K562 (cell line): ENCODE measurements around the gene HOXD12. TPM values are rescaled to one million over a fixed set of nuclear protein-coding genes. Genes with fewer than 3 reads are reported as not detected.

Experiments used
- ATAC-seq: fragments of 200-7000 bp; cut with Tn5 transposase; 3 replicates; pipeline ENCODE4 v1.9.1; 2020; ENCODE audit warnings: moderate library complexity
- BruUV-seq: library from RNA; stranded (reverse); fragments of 400-500 nt; replicated peaks from 2 replicates; lab custom pipeline; 2021; lab: Mats Ljungman, UMichigan
- CTCF ChIA-PET: fragments of 300-600 bp; formaldehyde crosslinking; extraction: SDS; loops from one replicate; lab custom pipeline; 2021; ENCODE audit warnings: low intra/inter-chr PET ratio; lab: Yijun Ruan, JAX
- POLR2A ChIA-PET: fragments of 300-600, 350-650 bp; sonication (Branson Sonifier 250); formaldehyde crosslinking; extraction: SDS; loops from one replicate; lab custom pipeline; 2021; ENCODE audit warnings: antibody characterized with exemption, inconsistent platforms; lab: Yijun Ruan, JAX
- DNase-seq, 4 experiments: peaks; one replicate each; pipeline versions ENCODE4 v3.0.0 to v3.0.0-alpha.2; 2011 to 2018; ENCODE audit warnings: low spot score in 3 of 4, mixed read lengths in 3 of 4; ENCODE audit errors: extremely low read depth in 1 of 4
- FAIRE-seq: peaks from 2 replicates; lab custom pipeline; 2011; peaks lifted over from hg19 to GRCh38; lab: Jason Lieb, UNC
- H2AFZ ChIP-seq: 2 replicates; pipeline ENCODE4 v1.6.0; 2011; ENCODE audit warnings: low read depth, low read length, control low read depth, inconsistent platforms
- H3K27ac ChIP-seq: fragments of 200-600 bp; 3 replicates; pipeline ENCODE4 v1.8.0; 2011; ENCODE audit warnings: low read depth, mild to moderate bottlenecking, control low read depth, inconsistent platforms, low read length, moderate library complexity, mixed read lengths; ENCODE audit errors: extremely low read depth
- H3K27me3 ChIP-seq, 2 experiments: fragments of 300-600 bp in 1 of 2; 2 replicates in 1 of 2; 3 replicates in 1 of 2; pipeline versions ENCODE4 v1.6.0 to v1.8.0; 2011; ENCODE audit warnings: inconsistent platforms in 2 of 2, low read length in 2 of 2, mild to moderate bottlenecking in 1 of 2, mixed read lengths in 1 of 2, moderate library complexity in 1 of 2; ENCODE audit not compliant: control insufficient read depth in 2 of 2, insufficient read depth in 2 of 2
- H3K36me3 ChIP-seq: fragments of 300-600 bp; 3 replicates; pipeline ENCODE4 v1.8.0; 2011; ENCODE audit warnings: mild to moderate bottlenecking, low read length, inconsistent platforms; ENCODE audit not compliant: control insufficient read depth, insufficient read depth
- H3K4me1 ChIP-seq, 2 experiments: fragments of 200-600 bp in 1 of 2; replicated peaks in 1 of 2; 2 replicates in 1 of 2; 3 replicates in 1 of 2; pipeline versions ENCODE4 v1.5.1 to v1.8.0; 2011; ENCODE audit warnings: inconsistent platforms in 2 of 2, low read length in 2 of 2, mild to moderate bottlenecking in 1 of 2, mixed read lengths in 1 of 2, moderate library complexity in 1 of 2; ENCODE audit not compliant: control insufficient read depth in 2 of 2, insufficient read depth in 2 of 2
- H3K4me2 ChIP-seq: 2 replicates; pipeline ENCODE4 v1.6.1; 2011; ENCODE audit warnings: low read length, control low read depth, inconsistent platforms, mixed read lengths; ENCODE audit not compliant: insufficient read depth
- H3K4me3 ChIP-seq: fragments of 200-600 bp; sonication (generic), shearing (Covaris generic); 2 replicates; pipeline ENCODE4 v1.5.1; 2016; ENCODE audit warnings: control low read depth, inconsistent platforms
- H3K79me2 ChIP-seq: fragments of 200-600 bp; 3 replicates; pipeline ENCODE4 v1.8.0; 2011; ENCODE audit warnings: low read length, inconsistent platforms; ENCODE audit not compliant: control insufficient read depth, insufficient read depth
- H3K9ac ChIP-seq, 2 experiments: 2 replicates each; pipeline versions ENCODE4 v1.6.0 to v1.6.1; 2011; ENCODE audit warnings: low read depth in 2 of 2, low read length in 2 of 2, control low read depth in 1 of 2, inconsistent platforms in 1 of 2, mild to moderate bottlenecking in 1 of 2, mixed read lengths in 1 of 2; ENCODE audit not compliant: insufficient read depth in 1 of 2
- H3K9me1 ChIP-seq: one replicate; pipeline ENCODE4 v1.6.0; 2011; ENCODE audit warnings: inconsistent platforms, mild to moderate bottlenecking, low read length, moderate library complexity; ENCODE audit not compliant: control insufficient read depth, insufficient read depth
- H3K9me3 ChIP-seq: replicated peaks from 2 replicates; pipeline ENCODE4 v1.5.1; 2011; ENCODE audit warnings: low read depth, low read length, inconsistent platforms; ENCODE audit not compliant: control insufficient read depth, insufficient read depth
- H4K20me1 ChIP-seq: replicated peaks from 2 replicates; pipeline ENCODE4 v1.6.1; 2011; ENCODE audit warnings: low read length, inconsistent platforms, mixed read lengths; ENCODE audit not compliant: control insufficient read depth, insufficient read depth
- CBX8 ChIP-seq: fragments of 200-600 bp; sonication (generic); IDR thresholded peaks from 2 replicates; pipeline ENCODE4 v1.6.1; 2012; ENCODE audit warnings: borderline replicate concordance, mixed run types, low read depth, mild to moderate bottlenecking, moderate library complexity, mixed read lengths, low read length, control low read depth, inconsistent platforms; ENCODE audit not compliant: poor library complexity, severe bottlenecking; ENCODE audit errors: extremely low read depth
- WGBS: fragments of 100-300 bp; shearing (Covaris generic); methylation state at CpG from one replicate; pipeline ENCODE4 v1.1.6; 2016; ENCODE audit warnings: low coverage, mixed read lengths; ENCODE audit not compliant: insufficient coverage; ENCODE audit errors: missing lambda C conversion rate; 5-methylcytosine and 5-hydroxymethylcytosine counted together
- in situ Hi-C: fragments of 300-500 bp; cut with MboI; formaldehyde crosslinking; loops from 4 replicates; pipeline ENCODE4 v1.15.0; 2018; ENCODE audit warnings: inconsistent platforms, mixed read lengths
- intact Hi-C: fragments of 100-400 bp; cut with micrococcal nuclease; formaldehyde crosslinking; loops from 2 replicates; pipeline ENCODE4 v1.14.2; 2022
- polyA plus RNA-seq, 8 experiments: library from polyadenylated mRNA; depleted of rRNA in 4 of 8; stranded (reverse) in 5 of 8; unstranded in 3 of 8; fragments of >200 nt; fragmentation: Nextera tagmentation in 2 of 8; fragmentation: Illumina TruSeq in 1 of 8; extraction: Ambion mirVana in 2 of 8; extraction: Trizol in 1 of 8; gene quantifications; 2 replicates each; pipeline versions ENCODE4 v1.2.1 to v1.2.3, GENCODE V29; 2011 to 2014; ENCODE audit warnings: inconsistent platforms in 1 of 8, missing spikeins in 1 of 8
- total RNA-seq, 7 experiments: library from RNA; depleted of rRNA in 6 of 7; stranded (reverse); fragments of >200 nt in 6 of 7; fragmentation: Illumina TruSeq in 2 of 7; extraction: Trizol in 2 of 7; gene quantifications; 2 replicates each; pipeline versions ENCODE4 v1.2.1 to v1.2.3, GENCODE V29; 2011 to 2021; ENCODE audit warnings: low replicate concordance in 1 of 7
- TF ChIP-seq, protein P1 (sequence below): fragments of 450-650 bp; IDR thresholded peaks from one replicate; pipeline ENCODE4 v1.6.1; 2018; ENCODE audit warnings: mild to moderate bottlenecking, moderate library complexity; ENCODE audit not compliant: partially characterized antibody

Gene HOXD12
- total and polyA plus RNA-seq, 9 of the 15 experiments (the other 6 are each of a cell fraction or from before 2014, with no cell fraction given), result not detected

DNA sequence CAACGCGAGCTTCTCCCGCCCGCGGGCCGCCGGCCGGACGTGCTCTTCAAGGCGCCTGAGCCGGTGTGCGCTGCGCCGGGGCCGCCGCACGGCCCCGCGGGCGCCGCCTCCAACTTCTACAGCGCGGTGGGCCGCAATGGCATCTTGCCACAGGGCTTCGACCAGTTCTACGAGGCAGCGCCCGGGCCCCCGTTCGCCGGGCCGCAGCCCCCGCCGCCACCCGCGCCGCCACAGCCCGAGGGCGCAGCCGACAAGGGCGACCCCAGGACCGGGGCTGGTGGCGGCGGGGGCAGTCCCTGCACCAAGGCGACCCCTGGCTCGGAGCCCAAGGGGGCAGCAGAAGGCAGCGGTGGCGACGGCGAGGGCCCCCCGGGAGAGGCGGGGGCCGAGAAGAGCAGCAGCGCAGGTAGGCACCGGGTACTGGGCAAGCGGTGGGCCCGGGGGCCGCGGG, 8.2 kb downstream of the HOXD12 start:
- Histone ChIP-seq H3K4me3 (no peak overlapping the region), H3K27ac (no peak overlapping the region), H3K36me3 (no peaks in the 10 kb centered on the region), H3K27me3 (peaks cover 43 to 50% of the 10 kb centered on the region in 2 experiments), H3K9me1 (no peaks in the 10 kb centered on the region), H3K9ac (no peak overlapping the region), H3K9me3 (no peaks in the 10 kb centered on the region), H2AFZ (no peak overlapping the region), H3K4me2 (no peak overlapping the region), H4K20me1 (peaks cover 4% of the 10 kb centered on the region; the same call in 1 of the 2 replicates), H3K4me1 (peaks cover 0 to 15% of the 10 kb centered on the region in 2 experiments; a peak in 1 of 5 replicates), H3K79me2 (no peaks in the 10 kb centered on the region)
- BruUV-seq, result no TSS peak
- ChIA-PET CTCF (no interaction called here), POLR2A (no interaction called here)
- in situ Hi-C loops (no loop called here), intact Hi-C loops (no loop called here)
- ATAC-seq (no peak), FAIRE-seq (no peak), DNase-seq (no peak)
- 35% methylated on average over 16 of the region's 59 CpGs for WGBS
- TF ChIP-seq, protein P1, sequence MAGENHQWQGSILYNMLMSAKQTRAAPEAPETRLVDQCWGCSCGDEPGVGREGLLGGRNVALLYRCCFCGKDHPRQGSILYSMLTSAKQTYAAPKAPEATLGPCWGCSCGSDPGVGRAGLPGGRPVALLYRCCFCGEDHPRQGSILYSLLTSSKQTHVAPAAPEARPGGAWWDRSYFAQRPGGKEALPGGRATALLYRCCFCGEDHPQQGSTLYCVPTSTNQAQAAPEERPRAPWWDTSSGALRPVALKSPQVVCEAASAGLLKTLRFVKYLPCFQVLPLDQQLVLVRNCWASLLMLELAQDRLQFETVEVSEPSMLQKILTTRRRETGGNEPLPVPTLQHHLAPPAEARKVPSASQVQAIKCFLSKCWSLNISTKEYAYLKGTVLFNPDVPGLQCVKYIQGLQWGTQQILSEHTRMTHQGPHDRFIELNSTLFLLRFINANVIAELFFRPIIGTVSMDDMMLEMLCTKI, result no peak
- no peak for TF ChIP-seq CBX8
- TF ChIP-seq, all 486 proteins: peak for 0
